GM12891 (cell line): ENCODE results near the gene DHFR2.
"Not testable (repeated sequence)": the region's sequence is repeated elsewhere in the genome, so short reads cannot be mapped to it uniquely, and the experiment has no call there.

Source experiments
- DNase-seq: peaks from one replicate; pipeline ENCODE4 v3.0.0; 2011; ENCODE audit warnings: low spot score; ENCODE audit not compliant: insufficient read length
- FAIRE-seq: peaks from 2 replicates; lab custom pipeline; 2011; peaks lifted over from hg19 to GRCh38; lab: Jason Lieb, UNC
- PAX5 ChIP-seq: IDR thresholded peaks from 2 replicates; pipeline ENCODE4 v1.6.1; 2011; ENCODE audit warnings: low read length, moderate library complexity, mild to moderate bottlenecking; ENCODE audit not compliant: insufficient read depth, severe bottlenecking
- POLR2A ChIP-seq: IDR thresholded peaks from 2 replicates; pipeline ENCODE4 v1.6.1; 2011; ENCODE audit warnings: low read depth, low read length, control low read depth
- POLR2AphosphoS5 ChIP-seq: IDR thresholded peaks from 2 replicates; pipeline ENCODE4 v1.6.1; 2011; ENCODE audit warnings: low read depth, low read length, control low read depth
- POU2F2 ChIP-seq: IDR thresholded peaks from 2 replicates; pipeline ENCODE4 v1.6.1; 2011; ENCODE audit warnings: low read depth, mild to moderate bottlenecking, control low read depth, low read length, moderate library complexity
- SPI1 ChIP-seq: IDR thresholded peaks from 2 replicates; pipeline ENCODE4 v1.6.1; 2011; ENCODE audit warnings: low read depth, low read length, control low read depth
- TAF1 ChIP-seq: IDR thresholded peaks from 2 replicates; pipeline ENCODE4 v1.6.1; 2011; ENCODE audit warnings: low read depth, low read length, control low read depth

Gene DHFR2

DNA sequence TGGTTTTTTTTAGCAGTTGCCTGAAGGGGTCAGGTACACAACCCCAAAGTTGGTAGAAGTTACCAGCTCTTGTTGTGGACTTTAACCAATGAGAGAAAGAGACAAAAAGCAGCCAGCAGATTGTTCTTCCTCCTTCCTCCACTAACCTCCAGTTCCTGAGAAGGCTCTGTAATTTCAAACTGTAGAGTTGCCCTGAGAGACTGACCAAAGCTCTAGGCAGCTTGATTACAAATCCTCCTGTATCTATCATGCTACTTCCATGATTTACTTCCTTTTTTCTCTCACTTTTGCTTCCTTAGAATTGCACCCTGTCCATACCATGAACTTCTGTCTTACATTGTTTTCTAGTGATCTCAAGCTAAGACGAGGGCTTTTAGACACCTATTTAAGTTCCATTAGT lies 29.4 kb upstream of the DHFR2 start:
- TF ChIP-seq PAX5 (no peak), SPI1 (no peak), POU2F2 (no peak), POLR2AphosphoS5 (no peak), POLR2A (no peak), TAF1 (no peak)
- DNase-seq (no peak), FAIRE-seq (no peak)

DNA sequence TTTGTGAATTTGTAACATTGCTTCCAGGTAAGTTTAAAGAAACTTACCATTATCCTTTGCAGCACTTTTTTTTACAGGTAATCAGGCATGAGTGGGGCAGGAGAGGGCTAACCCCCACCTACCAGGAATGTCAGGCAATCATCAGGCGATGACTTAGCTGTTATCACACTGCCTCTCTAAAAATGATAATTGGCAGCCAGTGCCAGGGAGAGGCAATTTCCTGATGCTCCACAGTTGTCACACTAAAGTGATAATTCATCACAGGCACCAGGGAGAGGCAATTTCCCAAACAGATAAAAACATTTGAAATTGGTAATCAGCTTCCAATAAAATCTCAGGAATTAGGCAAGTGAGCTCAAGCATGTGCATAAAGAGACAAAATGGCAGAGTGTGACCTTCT lies 26.4 kb upstream of the DHFR2 start:
- FAIRE-seq, result no peak
- no peak for TF ChIP-seq POU2F2
- no peak for TF ChIP-seq TAF1
- no peak for TF ChIP-seq PAX5
- TF ChIP-seq POLR2AphosphoS5, result no peak
- TF ChIP-seq POLR2A, result no peak
- TF ChIP-seq SPI1, result no peak
- no peak for DNase-seq

DNA sequence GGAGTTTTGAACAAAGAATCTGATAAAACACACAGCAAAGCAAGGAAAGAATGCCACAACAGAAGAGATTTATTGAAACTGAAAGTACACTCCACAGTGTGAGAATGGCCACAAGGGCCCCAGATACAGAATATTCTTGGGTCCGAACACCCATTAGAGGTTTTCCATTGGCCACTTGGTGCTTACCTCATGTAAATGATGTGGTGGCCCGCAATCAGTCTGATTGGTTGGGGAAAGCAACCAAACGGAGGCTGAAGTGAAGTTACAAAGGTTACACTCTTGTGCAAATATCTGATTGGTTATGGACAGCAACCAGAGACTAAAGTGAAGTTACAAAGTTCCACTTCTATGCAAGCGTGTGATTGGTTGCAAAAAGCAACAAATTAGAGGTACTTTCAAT lies 20.5 kb upstream of the DHFR2 start:
- no peak for DNase-seq
- no peak for TF ChIP-seq POLR2A
- TF ChIP-seq TAF1, result no peak
- no peak for TF ChIP-seq SPI1
- no peak for TF ChIP-seq POU2F2
- TF ChIP-seq PAX5, result no peak
- TF ChIP-seq POLR2AphosphoS5, result no peak
- FAIRE-seq, result no peak

DNA sequence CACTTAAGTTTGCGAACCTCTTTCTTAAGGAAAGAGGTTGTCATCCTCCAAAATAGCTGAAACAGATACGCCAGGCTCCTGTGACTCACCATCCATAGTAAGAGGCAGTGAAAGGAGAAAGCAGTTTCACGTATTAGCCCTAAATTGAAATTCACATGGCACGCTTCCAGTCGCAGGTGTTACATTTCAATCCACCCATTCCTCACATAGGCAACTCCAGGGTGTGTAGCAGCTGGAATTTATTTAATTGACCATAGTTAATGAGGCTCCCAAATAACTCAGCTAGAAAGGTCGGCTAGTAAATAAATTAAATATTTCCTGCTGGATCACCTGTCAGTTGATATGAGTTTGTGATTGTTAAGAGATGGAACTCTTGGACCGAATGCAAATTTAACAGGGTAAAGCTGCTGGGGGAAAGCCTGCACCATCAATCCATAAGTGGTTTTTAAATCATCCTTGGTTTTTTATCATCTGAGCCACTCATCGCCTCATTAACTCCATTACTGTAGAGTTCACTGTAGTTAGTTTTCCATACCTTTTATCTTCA lies 19.7 kb upstream of the DHFR2 start:
- FAIRE-seq (no peak), DNase-seq (no peak)
- TF ChIP-seq TAF1 (no peak), POLR2A (no peak), SPI1 (no peak), PAX5 (no peak), POLR2AphosphoS5 (no peak)

DNA sequence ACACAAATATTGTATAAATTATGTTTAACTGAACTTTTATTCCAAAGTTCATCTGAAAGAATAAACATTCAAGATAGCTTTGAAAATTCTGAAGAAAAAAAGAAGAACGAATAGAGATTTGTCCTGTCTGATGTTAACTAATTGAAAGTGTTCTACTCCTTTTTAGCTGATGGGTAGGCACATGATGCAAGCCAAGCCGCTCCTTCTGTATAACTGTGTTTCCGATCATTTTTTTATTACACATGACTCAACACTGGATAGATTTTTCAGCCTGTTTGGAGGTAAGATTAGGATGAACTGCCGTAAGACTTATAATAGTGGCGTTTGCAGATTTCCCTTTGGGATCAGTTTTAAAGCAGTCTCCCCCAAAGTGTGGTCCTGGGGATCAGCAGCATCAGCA lies 19.2 kb upstream of the DHFR2 start:
- FAIRE-seq, result no peak
- DNase-seq, result no peak
- TF ChIP-seq SPI1, result no peak
- TF ChIP-seq POLR2AphosphoS5, result no peak
- TF ChIP-seq POLR2A, result no peak
- no peak for TF ChIP-seq PAX5
- TF ChIP-seq TAF1, result no peak
- no peak for TF ChIP-seq POU2F2

DNA sequence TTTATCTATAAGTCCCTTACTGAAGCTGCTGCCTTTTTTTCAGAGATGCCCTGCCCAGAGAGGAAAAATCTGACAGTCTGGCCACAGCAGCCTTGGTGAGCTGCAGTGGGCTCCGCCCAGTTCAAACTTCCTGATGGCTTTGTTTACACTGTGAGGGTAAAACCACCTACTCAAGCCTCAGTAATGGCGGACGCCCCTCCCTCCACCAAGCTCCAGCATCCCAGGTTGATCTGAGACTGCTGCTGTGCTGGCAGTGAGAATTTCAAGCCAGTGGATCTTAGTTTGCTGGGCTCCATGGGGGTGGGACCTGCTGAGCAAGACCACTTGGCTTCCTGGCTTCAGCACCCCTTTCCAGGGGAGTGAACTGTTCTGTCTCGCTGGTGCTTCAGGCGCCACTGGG lies 17.8 kb upstream of the DHFR2 start:
- not testable (repeated sequence) for DNase-seq, FAIRE-seq

DNA sequence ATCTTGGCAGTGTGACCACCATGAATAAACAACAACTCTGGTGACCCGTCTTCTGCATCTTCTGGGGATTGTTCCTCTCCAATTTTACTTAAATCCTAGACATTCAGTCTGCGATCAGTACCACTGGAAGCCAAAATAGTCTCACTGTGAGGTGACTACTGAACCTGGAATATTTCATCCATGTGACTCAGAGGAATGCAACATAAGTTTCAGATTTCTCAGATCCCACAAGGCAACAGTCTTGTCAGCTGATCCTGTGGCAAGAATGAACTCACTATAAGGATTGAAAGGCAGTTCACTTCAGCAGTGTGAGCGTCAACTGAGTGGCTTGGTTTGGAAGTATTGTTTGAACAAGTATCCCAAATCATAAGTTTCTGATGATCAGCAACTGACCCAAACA lies 13.3 kb upstream of the DHFR2 start:
- DNase-seq, result no peak
- FAIRE-seq, result no peak
- TF ChIP-seq SPI1, result no peak
- TF ChIP-seq TAF1, result no peak
- no peak for TF ChIP-seq POLR2A
- no peak for TF ChIP-seq POLR2AphosphoS5
- TF ChIP-seq PAX5, result no peak
- TF ChIP-seq POU2F2, result no peak

DNA sequence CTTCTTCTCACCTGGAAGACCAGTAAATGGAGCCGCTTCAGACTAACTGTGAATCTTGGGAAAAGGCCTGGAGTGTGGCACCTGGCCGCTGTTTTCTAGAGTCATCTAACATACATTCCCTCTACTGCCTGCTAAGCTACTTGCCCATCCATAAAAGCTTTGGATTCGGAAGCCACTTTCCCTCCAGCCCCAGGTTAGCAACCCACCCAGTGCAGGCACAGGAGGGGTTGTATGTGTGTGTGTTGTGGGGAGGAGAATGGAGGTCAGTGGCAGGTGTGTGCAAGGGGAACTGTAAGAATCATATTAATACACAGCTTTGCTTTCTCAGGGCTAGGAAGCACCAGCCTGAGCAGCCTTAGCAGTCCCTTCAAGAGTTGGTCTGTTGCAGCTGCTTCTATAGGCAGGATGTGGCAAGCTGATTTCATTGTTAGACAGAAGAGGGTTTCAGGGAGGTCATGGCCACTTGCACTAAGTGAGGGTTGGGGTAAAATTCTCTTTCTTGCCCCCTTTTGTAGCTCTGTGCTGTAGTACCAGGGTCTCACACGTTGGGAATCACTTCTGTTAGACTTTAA lies 9.1 kb upstream of the DHFR2 start:
- TF ChIP-seq POU2F2 (no peak), POLR2AphosphoS5 (0 out of 2 replicates have a peak, but pooled peaks have one; percentile 18), PAX5 (no peak), SPI1 (peak; percentile 40; the same call in 1 of the 2 replicates), TAF1 (no peak), POLR2A (no peak)
- DNase-seq (no peak), FAIRE-seq (peak; percentile 26)

DNA sequence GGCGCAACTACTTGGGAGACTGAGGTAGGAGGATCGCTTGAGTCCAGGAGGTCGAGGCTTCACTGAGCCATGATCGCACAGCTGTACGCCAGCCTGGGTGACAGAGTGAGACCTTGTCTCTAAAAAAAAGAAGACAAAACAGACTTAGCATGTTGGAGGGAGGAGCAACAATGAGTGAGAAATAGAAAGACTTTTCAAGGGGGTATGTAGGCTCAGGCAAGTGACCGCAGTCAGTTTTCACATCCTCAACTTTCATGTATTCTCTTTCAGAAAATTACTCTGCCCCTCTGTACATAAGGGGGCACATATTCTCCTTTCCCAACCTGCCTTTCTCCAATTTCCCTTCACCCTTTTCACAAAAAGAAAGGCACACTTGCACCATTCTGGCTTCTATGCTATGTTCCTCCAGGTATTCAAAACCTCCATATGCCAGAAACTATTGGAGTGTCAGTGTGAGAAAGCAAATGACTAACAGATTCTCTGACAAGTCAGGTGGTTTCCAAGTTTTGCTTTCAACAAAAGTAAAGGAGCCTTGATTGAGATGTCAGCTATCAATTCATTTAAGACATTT lies 7.7 kb upstream of the DHFR2 start:
- FAIRE-seq (peak; percentile 84), DNase-seq (no peak)
- TF ChIP-seq SPI1 (peak; percentile 72), PAX5 (no peak)
